ENCODE results near the gene APEH.

DNA sequence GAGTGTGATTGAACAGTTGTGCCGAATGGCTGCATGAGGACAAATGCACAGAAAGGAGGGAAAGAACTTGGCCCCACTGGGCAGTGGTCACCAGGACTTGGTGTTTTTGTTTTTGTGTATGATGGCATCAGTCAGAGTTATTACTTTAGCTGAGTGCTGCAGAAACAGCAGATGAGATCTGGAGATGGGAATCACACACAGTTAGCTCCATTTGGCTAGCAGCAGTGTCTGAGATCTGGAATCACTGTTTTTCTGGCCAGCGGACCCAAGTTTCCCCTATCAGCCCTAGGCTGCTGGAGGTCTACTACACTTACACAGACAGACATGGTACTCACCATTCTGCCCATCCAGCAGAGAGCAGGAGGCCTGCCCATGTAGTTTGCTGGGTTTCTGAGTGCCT lies 45.9 kb upstream of the APEH start:
- no peak for TF ChIP-seq ZNF121 (tag by site-specific recombination; IDR thresholded peaks at IDR 0.05)
- no peak for TF ChIP-seq ZNF426 (tag by site-specific recombination; IDR thresholded peaks at IDR 0.05)
- TF ChIP-seq, protein P1, sequence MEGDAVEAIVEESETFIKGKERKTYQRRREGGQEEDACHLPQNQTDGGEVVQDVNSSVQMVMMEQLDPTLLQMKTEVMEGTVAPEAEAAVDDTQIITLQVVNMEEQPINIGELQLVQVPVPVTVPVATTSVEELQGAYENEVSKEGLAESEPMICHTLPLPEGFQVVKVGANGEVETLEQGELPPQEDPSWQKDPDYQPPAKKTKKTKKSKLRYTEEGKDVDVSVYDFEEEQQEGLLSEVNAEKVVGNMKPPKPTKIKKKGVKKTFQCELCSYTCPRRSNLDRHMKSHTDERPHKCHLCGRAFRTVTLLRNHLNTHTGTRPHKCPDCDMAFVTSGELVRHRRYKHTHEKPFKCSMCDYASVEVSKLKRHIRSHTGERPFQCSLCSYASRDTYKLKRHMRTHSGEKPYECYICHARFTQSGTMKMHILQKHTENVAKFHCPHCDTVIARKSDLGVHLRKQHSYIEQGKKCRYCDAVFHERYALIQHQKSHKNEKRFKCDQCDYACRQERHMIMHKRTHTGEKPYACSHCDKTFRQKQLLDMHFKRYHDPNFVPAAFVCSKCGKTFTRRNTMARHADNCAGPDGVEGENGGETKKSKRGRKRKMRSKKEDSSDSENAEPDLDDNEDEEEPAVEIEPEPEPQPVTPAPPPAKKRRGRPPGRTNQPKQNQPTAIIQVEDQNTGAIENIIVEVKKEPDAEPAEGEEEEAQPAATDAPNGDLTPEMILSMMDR (tag by site-specific recombination; IDR thresholded peaks at IDR 0.05): no peak
- TF ChIP-seq ZEB2 (tag by site-specific recombination; IDR thresholded peaks at IDR 0.05): no peak
- TF ChIP-seq ZNF404 (tag by site-specific recombination; IDR thresholded peaks at IDR 0.05): no peak
- TF ChIP-seq, protein P2, sequence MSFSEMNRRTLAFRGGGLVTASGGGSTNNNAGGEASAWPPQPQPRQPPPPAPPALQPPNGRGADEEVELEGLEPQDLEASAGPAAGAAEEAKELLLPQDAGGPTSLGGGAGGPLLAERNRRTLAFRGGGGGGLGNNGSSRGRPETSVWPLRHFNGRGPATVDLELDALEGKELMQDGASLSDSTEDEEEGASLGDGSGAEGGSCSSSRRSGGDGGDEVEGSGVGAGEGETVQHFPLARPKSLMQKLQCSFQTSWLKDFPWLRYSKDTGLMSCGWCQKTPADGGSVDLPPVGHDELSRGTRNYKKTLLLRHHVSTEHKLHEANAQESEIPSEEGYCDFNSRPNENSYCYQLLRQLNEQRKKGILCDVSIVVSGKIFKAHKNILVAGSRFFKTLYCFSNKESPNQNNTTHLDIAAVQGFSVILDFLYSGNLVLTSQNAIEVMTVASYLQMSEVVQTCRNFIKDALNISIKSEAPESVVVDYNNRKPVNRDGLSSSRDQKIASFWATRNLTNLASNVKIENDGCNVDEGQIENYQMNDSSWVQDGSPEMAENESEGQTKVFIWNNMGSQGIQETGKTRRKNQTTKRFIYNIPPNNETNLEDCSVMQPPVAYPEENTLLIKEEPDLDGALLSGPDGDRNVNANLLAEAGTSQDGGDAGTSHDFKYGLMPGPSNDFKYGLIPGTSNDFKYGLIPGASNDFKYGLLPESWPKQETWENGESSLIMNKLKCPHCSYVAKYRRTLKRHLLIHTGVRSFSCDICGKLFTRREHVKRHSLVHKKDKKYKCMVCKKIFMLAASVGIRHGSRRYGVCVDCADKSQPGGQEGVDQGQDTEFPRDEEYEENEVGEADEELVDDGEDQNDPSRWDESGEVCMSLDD (tag by site-specific recombination; IDR thresholded peaks at IDR 0.05): no peak
- TF ChIP-seq, protein P3, sequence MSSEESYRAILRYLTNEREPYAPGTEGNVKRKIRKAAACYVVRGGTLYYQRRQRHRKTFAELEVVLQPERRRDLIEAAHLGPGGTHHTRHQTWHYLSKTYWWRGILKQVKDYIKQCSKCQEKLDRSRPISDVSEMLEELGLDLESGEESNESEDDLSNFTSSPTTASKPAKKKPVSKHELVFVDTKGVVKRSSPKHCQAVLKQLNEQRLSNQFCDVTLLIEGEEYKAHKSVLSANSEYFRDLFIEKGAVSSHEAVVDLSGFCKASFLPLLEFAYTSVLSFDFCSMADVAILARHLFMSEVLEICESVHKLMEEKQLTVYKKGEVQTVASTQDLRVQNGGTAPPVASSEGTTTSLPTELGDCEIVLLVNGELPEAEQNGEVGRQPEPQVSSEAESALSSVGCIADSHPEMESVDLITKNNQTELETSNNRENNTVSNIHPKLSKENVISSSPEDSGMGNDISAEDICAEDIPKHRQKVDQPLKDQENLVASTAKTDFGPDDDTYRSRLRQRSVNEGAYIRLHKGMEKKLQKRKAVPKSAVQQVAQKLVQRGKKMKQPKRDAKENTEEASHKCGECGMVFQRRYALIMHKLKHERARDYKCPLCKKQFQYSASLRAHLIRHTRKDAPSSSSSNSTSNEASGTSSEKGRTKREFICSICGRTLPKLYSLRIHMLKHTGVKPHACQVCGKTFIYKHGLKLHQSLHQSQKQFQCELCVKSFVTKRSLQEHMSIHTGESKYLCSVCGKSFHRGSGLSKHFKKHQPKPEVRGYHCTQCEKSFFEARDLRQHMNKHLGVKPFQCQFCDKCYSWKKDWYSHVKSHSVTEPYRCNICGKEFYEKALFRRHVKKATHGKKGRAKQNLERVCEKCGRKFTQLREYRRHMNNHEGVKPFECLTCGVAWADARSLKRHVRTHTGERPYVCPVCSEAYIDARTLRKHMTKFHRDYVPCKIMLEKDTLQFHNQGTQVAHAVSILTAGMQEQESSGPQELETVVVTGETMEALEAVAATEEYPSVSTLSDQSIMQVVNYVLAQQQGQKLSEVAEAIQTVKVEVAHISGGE (tag by site-specific recombination; conservative IDR thresholded peaks at IDR 0.05; ENCODE audit: low read depth): no peak
- TF ChIP-seq, protein P4, sequence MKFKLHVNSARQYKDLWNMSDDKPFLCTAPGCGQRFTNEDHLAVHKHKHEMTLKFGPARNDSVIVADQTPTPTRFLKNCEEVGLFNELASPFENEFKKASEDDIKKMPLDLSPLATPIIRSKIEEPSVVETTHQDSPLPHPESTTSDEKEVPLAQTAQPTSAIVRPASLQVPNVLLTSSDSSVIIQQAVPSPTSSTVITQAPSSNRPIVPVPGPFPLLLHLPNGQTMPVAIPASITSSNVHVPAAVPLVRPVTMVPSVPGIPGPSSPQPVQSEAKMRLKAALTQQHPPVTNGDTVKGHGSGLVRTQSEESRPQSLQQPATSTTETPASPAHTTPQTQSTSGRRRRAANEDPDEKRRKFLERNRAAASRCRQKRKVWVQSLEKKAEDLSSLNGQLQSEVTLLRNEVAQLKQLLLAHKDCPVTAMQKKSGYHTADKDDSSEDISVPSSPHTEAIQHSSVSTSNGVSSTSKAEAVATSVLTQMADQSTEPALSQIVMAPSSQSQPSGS (tag by site-specific recombination; IDR thresholded peaks at IDR 0.05; ENCODE audit: low read depth): no peak
